Activated CD8-positive, alpha-beta T cell treated with anti-CD3 and anti-CD28 coated beads, Interleukin-2, amount 10 ng/mL, durations not matched to agents 7 days and 5 days (primary cell): ENCODE data around the gene PRR12. TPM values are rescaled to one million over a fixed set of nuclear protein-coding genes. Genes with fewer than 3 reads are reported as not detected.
"Not testable (repeated sequence)": the region's sequence is repeated elsewhere in the genome, so short reads cannot be mapped to it uniquely, and the experiment has no call there.

ENCODE experiments used
- ATAC-seq: fragments of 150-1000 bp; cut with Tn5 transposase; one replicate; pipeline ENCODE4 v1.10.0; 2021; ENCODE audit warnings: moderate library complexity
- CTCF ChIA-PET: fragments of 350-600 bp; sonication (Branson Sonifier 250); formaldehyde crosslinking; loops from one replicate; lab custom pipeline; 2021; ENCODE audit warnings: antibody characterized with exemption; lab: Charles Lee
- POLR2A ChIA-PET: fragments of 350-600 bp; sonication (Branson Sonifier 250); formaldehyde crosslinking; loops from one replicate; lab custom pipeline; 2021; ENCODE audit warnings: antibody characterized with exemption; lab: Charles Lee
- DNase-seq: peaks from one replicate; pipeline ENCODE4 v3.0.0-alpha.2; 2020
- H3K27ac Mint-ChIP-seq: one replicate; pipeline ENCODE4 v1.8.0; 2021; ENCODE audit warnings: mild to moderate bottlenecking, mixed read lengths
- H3K27me3 Mint-ChIP-seq: one replicate; pipeline ENCODE4 v1.8.0; 2021; ENCODE audit warnings: low read depth, mixed read lengths
- H3K36me3 Mint-ChIP-seq: one replicate; pipeline ENCODE4 v1.8.0; 2021; ENCODE audit warnings: low read depth, mixed read lengths
- H3K4me1 Mint-ChIP-seq: one replicate; pipeline ENCODE4 v1.8.0; 2021; ENCODE audit warnings: low read depth, mixed read lengths
- H3K4me3 Mint-ChIP-seq: one replicate; pipeline ENCODE4 v1.8.0; 2021; ENCODE audit warnings: mild to moderate bottlenecking, mixed read lengths
- H3K9me3 Mint-ChIP-seq: one replicate; pipeline ENCODE4 v1.8.0; 2022; ENCODE audit warnings: mixed read lengths; ENCODE audit not compliant: insufficient read depth
- total RNA-seq, 2 experiments: library from RNA; stranded (reverse); gene quantifications; one replicate each; pipeline ENCODE4 v1.2.3, GENCODE V29; 2021

Gene PRR12
- total RNA-seq, 2 experiments from 2014 or later = 39.4 to 39.9 TPM

DNA sequence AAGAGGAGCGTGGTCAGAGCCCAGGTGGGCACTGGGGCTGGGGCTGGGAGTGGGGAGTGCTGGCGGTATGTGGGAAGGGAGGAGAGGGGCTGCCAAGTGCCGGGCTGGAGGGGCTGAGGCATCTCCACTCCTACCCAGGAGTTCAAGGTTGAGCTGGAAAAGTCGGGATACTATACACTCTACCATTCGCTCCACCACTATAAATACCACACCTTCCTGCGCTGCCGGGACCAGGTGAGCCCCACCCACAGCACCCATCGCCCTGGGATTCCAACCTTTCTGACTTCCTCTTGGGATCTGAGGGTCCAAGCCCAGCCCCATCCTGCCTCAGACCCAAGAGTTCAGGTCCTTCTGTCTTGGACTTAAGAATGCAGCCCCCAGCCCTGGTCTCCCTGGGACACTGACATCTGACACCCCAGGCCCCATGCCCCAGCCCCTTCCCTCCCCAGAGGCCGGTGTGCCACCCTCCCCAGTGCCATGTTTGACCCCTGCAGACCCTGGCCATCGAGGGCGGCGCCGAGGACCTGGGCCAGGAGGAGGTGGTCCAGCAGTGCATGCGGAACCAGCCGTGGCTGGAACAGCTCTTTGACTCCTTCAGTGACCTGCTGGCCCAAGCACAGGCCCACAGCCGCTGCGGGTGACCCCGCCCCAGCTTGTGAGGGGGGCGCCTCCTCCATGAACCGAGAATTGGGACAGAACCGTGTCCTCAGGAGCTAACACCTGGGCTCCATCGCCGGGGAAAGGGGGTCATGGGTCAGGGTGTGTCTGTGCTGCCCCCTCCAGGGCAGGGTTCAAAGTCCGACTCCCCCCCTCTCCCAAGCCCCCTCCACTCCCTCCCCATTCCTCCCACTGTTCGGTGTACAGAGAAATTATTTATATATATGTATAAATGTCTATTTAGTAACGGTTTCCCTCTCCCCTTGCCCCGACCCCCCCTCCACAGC lies 34.3 kb downstream of the PRR12 start:
- Mint-ChIP-seq H3K4me1 (no peaks in the 10 kb centered on the region), H3K27ac (no peak overlapping the region), H3K27me3 (no peaks in the 10 kb centered on the region), H3K9me3 (no peaks in the 10 kb centered on the region), H3K36me3 (peaks cover 38% of the 10 kb centered on the region), H3K4me3 (no peak overlapping the region)
- no peak for ATAC-seq
- ChIA-PET POLR2A (interaction anchor here (0.6 to 0.9 kb wide), 2 partner anchors 9 to 15 kb away, joined by 3 read pairs; partner anchors contain the start of gene RRAS), CTCF (interaction anchor here (0.6 kb wide), 1 partner anchor 276 kb away, joined by 3 read pairs; no protein-coding TSS in a partner anchor)
- DNase-seq = no peak

- ChIA-PET CTCF (no interaction called here), POLR2A (no interaction called here)
- peaks cover 37% of the 10 kb centered on the region for H3K36me3 Mint-ChIP-seq
- H3K27ac Mint-ChIP-seq = no peak overlapping the region
- H3K27me3 Mint-ChIP-seq = no peaks in the 10 kb centered on the region
- ATAC-seq (no peak), DNase-seq (no peak)
- H3K4me3 Mint-ChIP-seq = no peak overlapping the region
- no peaks in the 10 kb centered on the region for H3K9me3 Mint-ChIP-seq
- no peaks in the 10 kb centered on the region for H3K4me1 Mint-ChIP-seq
Observed at GRCh38 chr19:49626226-49626625, 35.2 kb downstream of the PRR12 start.

- peaks cover 18% of the 10 kb centered on the region for H3K36me3 Mint-ChIP-seq
- no peaks in the 10 kb centered on the region for H3K27me3 Mint-ChIP-seq
- ATAC-seq (no peak), DNase-seq (no peak)
- H3K4me1 Mint-ChIP-seq = no peaks in the 10 kb centered on the region
- ChIA-PET POLR2A (interaction anchor here (1.0 kb wide), 1 partner anchor 11 kb away, joined by 3 read pairs; the partner anchor contains the start of gene RRAS), CTCF (no interaction called here)
- no peak overlapping the region for H3K4me3 Mint-ChIP-seq
- H3K9me3 Mint-ChIP-seq = no peaks in the 10 kb centered on the region
- no peak overlapping the region for H3K27ac Mint-ChIP-seq
Observed at GRCh38 chr19:49629659-49630058, 38.7 kb downstream of the PRR12 start.

- ChIA-PET CTCF (interaction anchor here (1.6 kb wide), 1 partner anchor 48 kb away, joined by 4 read pairs; no protein-coding TSS in a partner anchor), POLR2A (no interaction called here)
- Mint-ChIP-seq H3K27me3 (no peaks in the 10 kb centered on the region), H3K9me3 (no peaks in the 10 kb centered on the region), H3K4me3 (no peak overlapping the region), H3K4me1 (no peaks in the 10 kb centered on the region), H3K36me3 (peaks cover 17% of the 10 kb centered on the region), H3K27ac (no peak overlapping the region)
- ATAC-seq = no peak
- DNase-seq = no peak
Observed at GRCh38 chr19:49631014-49631588, 40.1 kb downstream of the PRR12 start.

DNA sequence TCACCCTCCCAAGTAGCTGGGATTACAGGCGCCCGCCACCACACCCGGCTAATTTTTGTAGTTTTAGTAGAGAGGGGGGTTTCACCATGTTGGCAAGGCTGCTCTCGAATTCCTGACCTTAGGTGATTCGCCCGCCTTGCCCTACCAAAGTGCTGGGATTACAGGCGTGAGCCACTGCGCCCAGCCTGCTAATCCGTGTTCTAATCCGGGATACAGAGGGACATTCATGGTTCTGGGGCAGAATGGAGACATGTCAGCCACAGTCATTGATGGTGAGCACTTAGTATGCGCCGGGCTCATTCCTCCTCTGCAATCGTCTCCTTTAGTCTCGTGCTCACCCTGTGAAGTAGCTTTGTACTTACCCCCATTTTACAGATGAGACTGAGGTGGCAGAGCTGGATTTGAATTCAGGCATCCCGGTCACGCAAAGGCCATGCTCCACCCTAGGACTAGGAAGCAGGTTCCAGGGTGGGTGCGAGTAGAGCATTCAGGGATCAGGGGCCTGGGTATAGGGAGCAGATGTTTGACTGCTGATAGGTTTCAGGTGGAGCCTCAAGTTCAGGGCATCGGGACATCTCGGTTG lies 40.7 kb downstream of the PRR12 start:
- ATAC-seq (no peak), DNase-seq (no peak)
- ChIA-PET CTCF (interaction anchor here (1.6 kb wide), 1 partner anchor 47 kb away, joined by 4 read pairs; no protein-coding TSS in a partner anchor), POLR2A (no interaction called here)
- H3K4me1 Mint-ChIP-seq = no peaks in the 10 kb centered on the region
- H3K36me3 Mint-ChIP-seq = peaks cover 15% of the 10 kb centered on the region
- H3K4me3 Mint-ChIP-seq = no peak overlapping the region
- no peak overlapping the region for H3K27ac Mint-ChIP-seq
- H3K27me3 Mint-ChIP-seq = no peaks in the 10 kb centered on the region
- no peaks in the 10 kb centered on the region for H3K9me3 Mint-ChIP-seq

DNA sequence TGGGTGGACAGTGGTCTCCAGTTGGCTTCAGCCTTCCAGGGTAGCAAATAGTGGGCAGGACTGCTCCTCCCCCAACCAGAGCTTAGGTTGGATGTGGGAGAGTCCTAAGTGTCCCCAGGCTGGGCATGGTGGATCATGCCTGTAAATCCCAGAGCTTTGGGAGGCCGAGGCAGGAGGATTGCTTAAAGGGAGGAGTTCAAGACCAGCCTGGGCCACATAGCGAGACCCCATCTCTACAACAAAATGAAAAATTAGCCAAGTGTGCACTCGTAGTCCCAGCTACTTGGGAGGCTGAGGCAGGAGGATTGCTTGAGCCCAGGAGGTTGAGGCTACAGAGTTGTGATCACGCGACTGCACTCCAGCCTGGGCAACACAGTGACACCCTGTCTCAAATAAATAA lies 41.6 kb downstream of the PRR12 start:
- ATAC-seq (no peak), DNase-seq (no peak)
- Mint-ChIP-seq H3K27ac (no peak overlapping the region), H3K4me3 (no peak overlapping the region), H3K9me3 (no peaks in the 10 kb centered on the region), H3K4me1 (peaks cover 1% of the 10 kb centered on the region), H3K36me3 (peaks cover 11% of the 10 kb centered on the region), H3K27me3 (no peaks in the 10 kb centered on the region)
- ChIA-PET POLR2A (interaction anchor here (0.5 to 0.7 kb wide), 2 partner anchors 15 to 130 kb away, joined by 3 read pairs; no protein-coding TSS in a partner anchor), CTCF (no interaction called here)

DNA sequence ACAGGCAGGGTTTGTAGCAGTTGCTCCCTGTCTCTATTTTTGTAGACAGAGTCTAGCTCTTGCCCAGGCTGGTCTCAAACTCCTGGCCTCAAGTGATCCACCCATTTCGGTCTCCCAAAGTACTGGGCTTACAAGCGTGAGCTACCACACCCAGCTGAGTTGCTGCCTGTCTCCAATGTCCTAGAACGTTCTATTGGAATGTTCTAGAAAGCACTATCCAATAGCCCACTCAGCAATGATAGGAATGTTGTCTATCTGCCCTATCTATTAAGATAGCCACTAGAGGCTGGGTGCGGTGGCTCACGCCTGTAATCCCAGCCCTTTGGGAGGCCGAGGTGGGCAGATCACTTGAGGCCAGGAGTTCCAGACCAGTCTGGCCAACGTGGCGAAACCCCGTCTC lies 42.3 kb downstream of the PRR12 start:
- DNase-seq, H3K4me1 Mint-ChIP-seq, CTCF ChIA-PET: not testable (repeated sequence)

DNA sequence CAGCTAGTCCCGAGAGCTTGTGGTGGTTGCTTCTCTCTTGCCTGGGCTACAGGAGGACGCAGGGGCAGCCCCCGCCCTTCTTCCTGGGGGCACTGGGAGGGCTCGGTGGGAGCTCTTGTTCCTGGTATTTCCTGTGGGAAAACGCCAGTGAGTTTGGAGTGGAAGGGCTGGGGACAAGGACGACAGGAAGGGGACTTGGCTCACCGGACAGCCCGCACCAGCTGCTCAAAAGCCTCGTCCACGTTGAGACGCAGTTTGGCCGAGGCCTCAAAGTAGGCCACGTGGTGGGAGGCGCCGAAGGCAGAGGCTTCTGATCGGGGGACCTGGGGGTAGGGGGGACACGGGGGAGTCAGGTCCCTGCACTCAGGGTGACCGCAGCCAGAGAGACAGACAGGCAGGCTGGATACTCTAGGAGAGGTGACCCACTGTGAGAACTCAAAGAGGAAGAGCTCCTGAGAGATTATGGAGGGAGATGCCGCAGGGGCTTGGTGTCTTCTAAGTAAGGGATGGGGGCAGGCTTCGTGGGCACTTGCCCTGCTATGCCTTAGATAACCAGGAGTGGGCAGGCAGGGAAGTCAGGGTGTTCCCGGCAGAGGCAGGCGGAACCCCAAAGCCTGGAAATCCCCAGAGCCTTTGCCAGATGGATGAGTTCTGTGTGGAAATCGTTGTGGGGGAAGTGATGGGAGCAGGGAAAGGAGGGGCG lies 44.7 kb downstream of the PRR12 start:
- ATAC-seq (no peak), DNase-seq (no peak)
- peaks cover 24% of the 10 kb centered on the region for H3K4me1 Mint-ChIP-seq
- H3K27me3 Mint-ChIP-seq = peaks cover 4% of the 10 kb centered on the region
- H3K4me3 Mint-ChIP-seq = no peak overlapping the region
- ChIA-PET POLR2A (interaction anchor here (0.6 kb wide), 1 partner anchor 44 kb away, joined by 3 read pairs; no protein-coding TSS in a partner anchor), CTCF (no interaction called here)
- peaks cover 2% of the 10 kb centered on the region for H3K36me3 Mint-ChIP-seq
- no peak overlapping the region for H3K27ac Mint-ChIP-seq
- H3K9me3 Mint-ChIP-seq = no peaks in the 10 kb centered on the region

More for the DNA sequence above, 42.3 kb downstream of the PRR12 start:
- H3K27ac Mint-ChIP-seq, H3K9me3 Mint-ChIP-seq, H3K36me3 Mint-ChIP-seq, H3K27me3 Mint-ChIP-seq, ATAC-seq, H3K4me3 Mint-ChIP-seq: not testable (repeated sequence)
- POLR2A ChIA-PET = interaction anchor here (0.5 kb wide), 1 partner anchor 14 kb away, joined by 3 read pairs; no protein-coding TSS in a partner anchor

DNA sequence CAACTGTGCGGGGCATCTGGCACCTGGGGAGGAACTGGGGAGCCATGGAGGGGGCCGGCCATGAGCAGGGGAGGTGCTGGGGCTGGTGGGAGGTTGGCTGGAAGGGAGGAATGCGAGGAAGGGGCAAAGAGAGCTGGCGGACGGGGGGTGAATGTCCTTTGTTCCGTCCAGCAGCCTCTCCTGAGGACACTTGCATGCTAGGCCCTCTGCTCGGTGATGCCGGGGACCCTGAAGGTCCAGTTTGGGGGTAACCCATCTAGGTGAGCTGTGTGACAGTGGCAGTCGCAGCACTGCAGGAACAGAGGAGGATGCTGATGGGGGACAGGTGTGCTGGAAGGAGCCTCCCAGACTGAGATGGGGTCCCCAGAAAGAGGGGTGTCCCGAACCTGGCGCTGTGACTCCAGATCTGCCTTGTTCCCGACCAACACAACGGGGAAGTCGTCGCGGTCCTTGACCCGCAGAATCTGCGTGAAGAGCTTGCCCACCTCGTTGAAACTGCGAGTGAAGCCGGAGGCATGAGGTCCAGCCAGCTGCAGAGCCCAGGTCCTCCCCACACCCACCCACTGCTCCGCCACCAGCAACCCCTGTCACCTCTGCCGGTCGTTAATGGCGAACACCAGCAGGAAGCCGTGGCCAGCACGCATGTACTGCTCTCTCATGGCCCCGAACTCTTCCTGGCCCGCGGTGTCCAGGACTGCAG lies 45.4 kb downstream of the PRR12 start:
- Mint-ChIP-seq H3K27me3 (peaks cover 4% of the 10 kb centered on the region), H3K9me3 (no peaks in the 10 kb centered on the region), H3K27ac (no peak overlapping the region), H3K4me3 (no peak overlapping the region), H3K36me3 (peaks cover 2% of the 10 kb centered on the region), H3K4me1 (peaks cover 29% of the 10 kb centered on the region)
- ChIA-PET POLR2A (interaction anchor here (0.6 kb wide), 1 partner anchor 45 kb away, joined by 3 read pairs; no protein-coding TSS in a partner anchor), CTCF (no interaction called here)
- ATAC-seq = no peak
- DNase-seq = no peak

DNA sequence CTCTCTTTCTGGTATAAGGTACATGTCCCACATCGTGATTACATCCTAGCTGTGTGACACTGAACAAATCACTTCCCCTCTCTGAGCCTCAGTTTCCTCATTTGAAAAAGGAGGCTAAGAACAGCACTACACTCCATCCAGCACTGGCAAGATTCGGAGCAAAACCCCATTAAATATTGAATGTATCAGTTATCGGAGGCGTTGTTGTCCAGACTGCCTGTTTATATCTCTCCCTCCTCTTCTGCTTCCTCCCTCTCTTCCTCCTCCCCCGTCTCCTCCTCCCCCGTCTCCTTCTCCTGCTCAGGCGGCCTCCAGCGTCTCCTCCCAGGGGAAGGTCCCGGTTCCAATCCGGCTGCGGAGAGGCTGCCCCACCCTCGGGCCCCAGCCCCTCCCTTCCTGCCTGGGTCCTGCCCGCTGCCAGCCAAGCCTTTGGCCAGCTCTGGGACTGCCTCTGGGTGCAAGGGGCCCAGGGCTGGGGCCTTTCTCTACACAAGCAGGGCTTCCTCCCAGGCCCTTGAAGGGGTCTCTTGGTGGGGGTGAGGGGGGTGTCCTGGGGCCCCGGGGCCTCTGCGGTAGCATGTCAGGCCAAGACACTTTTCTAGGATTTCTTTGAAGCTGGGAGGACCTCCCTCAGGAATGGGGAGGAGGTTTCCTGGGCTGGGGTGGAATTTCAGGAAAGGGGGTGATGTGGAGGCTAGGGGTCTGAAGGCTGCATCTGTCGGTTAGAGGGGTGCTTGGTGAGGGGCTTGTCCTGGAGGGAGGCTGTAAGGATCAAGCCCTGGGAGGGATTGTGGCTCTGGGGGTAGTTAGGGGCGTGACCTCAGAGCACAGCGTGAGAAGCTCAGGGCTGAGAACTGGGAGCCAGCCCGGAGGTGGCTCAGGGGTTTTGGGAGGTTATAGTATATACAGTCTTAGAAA lies 47.1 kb downstream of the PRR12 start:
- peaks cover 2% of the 10 kb centered on the region for H3K36me3 Mint-ChIP-seq
- no peak for DNase-seq
- peak overlapping the region; percentile 6 for H3K27ac Mint-ChIP-seq
- no peak for ATAC-seq
- H3K4me1 Mint-ChIP-seq = peaks cover 39% of the 10 kb centered on the region
- H3K27me3 Mint-ChIP-seq = peaks cover 4% of the 10 kb centered on the region
- ChIA-PET CTCF (no interaction called here), POLR2A (interaction anchor here (0.5 to 1.2 kb wide), 3 partner anchors 27 to 1041 kb away, joined by 3 read pairs; partner anchors contain the start of genes BCL2L12, IRF3, NOSIP and PRRG2)
- peak overlapping the region; percentile 38 for H3K4me3 Mint-ChIP-seq
- H3K9me3 Mint-ChIP-seq = no peaks in the 10 kb centered on the region
